Endodermal cell (in vitro differentiated cells): ENCODE results near the gene ZFR2. TPM values are rescaled to one million over a fixed set of nuclear protein-coding genes. Genes with fewer than 3 reads are reported as not detected.

Source experiments
- DNase-seq: peaks from one replicate; pipeline ENCODE4 v3.0.0-alpha.2; 2017
- H3K27ac ChIP-seq: 2 replicates; pipeline ENCODE4 v1.5.1; 2013; ENCODE audit warnings: mild to moderate bottlenecking, low read depth, low read length, moderate library complexity
- H3K27me3 ChIP-seq: 2 replicates; pipeline ENCODE4 v1.6.1; 2013; ENCODE audit warnings: mild to moderate bottlenecking, low read length, moderate library complexity; ENCODE audit not compliant: insufficient read depth, control insufficient read depth, poor library complexity, severe bottlenecking
- H3K36me3 ChIP-seq: 2 replicates; pipeline ENCODE4 v1.7.0; 2013; ENCODE audit warnings: mild to moderate bottlenecking, low read length, moderate library complexity; ENCODE audit not compliant: control insufficient read depth, insufficient read depth
- H3K4me1 ChIP-seq: one replicate; pipeline ENCODE4 v1.7.0; 2013; ENCODE audit warnings: low read length; ENCODE audit not compliant: control insufficient read depth, insufficient read depth
- H3K4me3 ChIP-seq: 2 replicates; pipeline ENCODE4 v1.5.1; 2013; ENCODE audit warnings: mild to moderate bottlenecking, low read length, moderate library complexity
- H3K9ac ChIP-seq: 2 replicates; pipeline ENCODE4 v1.6.1; 2013; ENCODE audit warnings: mild to moderate bottlenecking, low read length, moderate library complexity; ENCODE audit not compliant: poor library complexity, severe bottlenecking; ENCODE audit errors: extremely low read depth
- H3K9me3 ChIP-seq: 2 replicates; pipeline ENCODE4 v1.6.1; 2013; ENCODE audit warnings: mild to moderate bottlenecking, low read length, moderate library complexity; ENCODE audit not compliant: control insufficient read depth
- H3K27ac Mint-ChIP-seq: 2 replicates; pipeline ENCODE4 v1.8.0; 2020; ENCODE audit warnings: mixed read lengths
- H3K27me3 Mint-ChIP-seq: 2 replicates; pipeline ENCODE4 v1.8.0; 2021; ENCODE audit warnings: mild to moderate bottlenecking, mixed read lengths; ENCODE audit not compliant: insufficient read depth
- H3K36me3 Mint-ChIP-seq: 2 replicates; pipeline ENCODE4 v1.8.0; 2020; ENCODE audit warnings: low read depth, mixed read lengths
- H3K4me1 Mint-ChIP-seq: 2 replicates; pipeline ENCODE4 v1.8.0; 2020; ENCODE audit warnings: mixed read lengths
- H3K4me3 Mint-ChIP-seq: 2 replicates; pipeline ENCODE4 v1.8.0; 2020; ENCODE audit warnings: mild to moderate bottlenecking, moderate library complexity, mixed read lengths
- H3K9me3 Mint-ChIP-seq: 2 replicates; pipeline ENCODE4 v1.8.0; 2020; ENCODE audit warnings: mild to moderate bottlenecking, mixed read lengths
- WGBS, 2 experiments: methylation state at CpG; one replicate each; pipeline versions ENCODE4 v1.1.5 to v1.1.7; 2013; ENCODE audit warnings: missing lambda C conversion rate in 2 of 2, mixed read lengths in 1 of 2; ENCODE audit not compliant: insufficient coverage in 1 of 2, insufficient read length in 1 of 2; 5-methylcytosine and 5-hydroxymethylcytosine counted together
- total RNA-seq, 2 donors: library from RNA; stranded (reverse); fragmentation: NEBNext Ultra II Directional in 1 of 2; extraction: Animal tissue kit (Norgen Biotek cat#: 25700) in 1 of 2; gene quantifications; 2 replicates in 1 of 2; 3 replicates in 1 of 2; pipeline ENCODE4 v1.2.1, GENCODE V29; 2021
- TF ChIP-seq, protein P1 (sequence below): fragments of 200-600 bp; sonication (generic); conservative IDR thresholded peaks from 2 replicates; pipeline ENCODE4 v1.5.0; 2021; ENCODE audit warnings: antibody characterized with exemption, mild to moderate bottlenecking

Gene ZFR2
- total RNA-seq, 2 donors from 2014 or later = 16.4 to 24.6 TPM

DNA sequence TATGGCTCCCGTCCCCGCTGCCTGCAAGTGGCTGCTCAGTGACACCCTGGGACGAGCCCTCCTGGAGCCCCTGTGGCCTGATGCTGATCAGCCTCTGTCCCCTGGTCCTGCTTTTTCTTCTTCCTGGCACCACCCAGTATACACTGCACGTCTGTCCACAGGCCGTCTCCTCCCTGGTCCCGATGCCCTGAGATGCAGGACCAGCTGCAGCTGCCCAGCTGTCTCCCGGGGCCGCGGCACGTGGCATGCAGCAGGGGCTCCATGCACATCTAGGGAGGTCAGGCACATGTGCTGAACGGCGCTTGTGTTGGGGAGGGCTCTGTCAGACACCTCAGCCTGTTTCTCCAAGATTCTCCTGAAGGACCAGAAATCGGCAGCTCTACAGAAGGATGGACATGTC lies 30.2 kb downstream of the ZFR2 start:
- Mint-ChIP-seq H3K27ac (no peak overlapping the region), H3K4me3 (no peak overlapping the region)
- WGBS, 2 experiments = 93 to 98% methylated on average over 7 to 13 of the region's 13 CpGs

DNA sequence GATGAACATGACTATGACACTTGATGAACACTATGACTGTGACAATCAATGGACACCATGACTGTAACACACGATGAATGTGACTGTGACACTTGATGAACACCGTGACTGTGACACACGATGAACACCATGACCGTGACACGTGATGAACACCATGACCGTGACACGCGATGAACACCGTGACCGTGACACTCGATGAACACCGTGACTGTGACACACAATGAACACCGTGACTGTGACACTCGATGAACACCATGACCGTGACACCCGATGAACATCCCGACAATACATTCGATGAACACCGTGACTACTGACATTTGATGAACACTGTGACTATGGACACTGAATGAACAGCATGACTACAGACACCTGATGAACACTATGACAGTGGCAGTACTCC lies 30.9 kb downstream of the ZFR2 start:
- Histone ChIP-seq H3K9ac (no peak overlapping the region), H3K36me3 (no peaks in the 10 kb centered on the region), H3K27ac (no peak overlapping the region), H3K27me3 (no peaks in the 10 kb centered on the region), H3K4me3 (no peak overlapping the region), H3K9me3 (peaks cover 7% of the 10 kb centered on the region), H3K4me1 (no peaks in the 10 kb centered on the region)
- peaks cover 4% of the 10 kb centered on the region for H3K27me3 Mint-ChIP-seq
- H3K9me3 Mint-ChIP-seq = peaks cover 17% of the 10 kb centered on the region
- TF ChIP-seq, protein P1, sequence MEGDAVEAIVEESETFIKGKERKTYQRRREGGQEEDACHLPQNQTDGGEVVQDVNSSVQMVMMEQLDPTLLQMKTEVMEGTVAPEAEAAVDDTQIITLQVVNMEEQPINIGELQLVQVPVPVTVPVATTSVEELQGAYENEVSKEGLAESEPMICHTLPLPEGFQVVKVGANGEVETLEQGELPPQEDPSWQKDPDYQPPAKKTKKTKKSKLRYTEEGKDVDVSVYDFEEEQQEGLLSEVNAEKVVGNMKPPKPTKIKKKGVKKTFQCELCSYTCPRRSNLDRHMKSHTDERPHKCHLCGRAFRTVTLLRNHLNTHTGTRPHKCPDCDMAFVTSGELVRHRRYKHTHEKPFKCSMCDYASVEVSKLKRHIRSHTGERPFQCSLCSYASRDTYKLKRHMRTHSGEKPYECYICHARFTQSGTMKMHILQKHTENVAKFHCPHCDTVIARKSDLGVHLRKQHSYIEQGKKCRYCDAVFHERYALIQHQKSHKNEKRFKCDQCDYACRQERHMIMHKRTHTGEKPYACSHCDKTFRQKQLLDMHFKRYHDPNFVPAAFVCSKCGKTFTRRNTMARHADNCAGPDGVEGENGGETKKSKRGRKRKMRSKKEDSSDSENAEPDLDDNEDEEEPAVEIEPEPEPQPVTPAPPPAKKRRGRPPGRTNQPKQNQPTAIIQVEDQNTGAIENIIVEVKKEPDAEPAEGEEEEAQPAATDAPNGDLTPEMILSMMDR = no peak
- DNase-seq = no peak
- no peak overlapping the region for H3K4me3 Mint-ChIP-seq
- H3K36me3 Mint-ChIP-seq = no peaks in the 10 kb centered on the region
- no peaks in the 10 kb centered on the region for H3K4me1 Mint-ChIP-seq
- no peak overlapping the region for H3K27ac Mint-ChIP-seq
- WGBS, 2 experiments = 95% methylated on average over 19 of the region's 19 CpGs

More for the DNA sequence above, 30.2 kb downstream of the ZFR2 start:
- no peaks in the 10 kb centered on the region for H3K4me1 ChIP-seq
- H3K9ac ChIP-seq = no peak overlapping the region
- TF ChIP-seq, protein P1 = no peak
- no peaks in the 10 kb centered on the region for H3K27me3 ChIP-seq
- DNase-seq = no peak
- Mint-ChIP-seq H3K4me1 (no peaks in the 10 kb centered on the region), H3K9me3 (peaks cover 17% of the 10 kb centered on the region), H3K36me3 (no peaks in the 10 kb centered on the region), H3K27me3 (peaks cover 4% of the 10 kb centered on the region)
- H3K27ac ChIP-seq = no peak overlapping the region
- H3K36me3 ChIP-seq = no peaks in the 10 kb centered on the region
- H3K9me3 ChIP-seq = peaks cover 7% of the 10 kb centered on the region
- no peak overlapping the region for H3K4me3 ChIP-seq

DNA sequence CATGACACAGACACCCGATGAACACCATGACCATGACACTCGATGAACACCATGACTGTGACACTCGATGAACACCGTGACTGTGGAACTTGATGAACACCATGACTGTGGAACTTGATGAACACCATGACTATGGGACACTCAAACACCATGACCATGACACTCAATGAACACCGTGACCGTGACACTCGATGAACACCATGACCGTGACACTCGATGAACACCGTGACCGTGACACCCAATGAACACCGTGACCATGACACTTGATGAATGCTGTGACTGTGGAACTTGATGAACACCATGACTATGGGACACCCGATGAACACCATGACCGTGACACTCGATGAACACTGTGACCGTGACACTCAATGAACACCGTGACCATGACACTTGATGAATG lies 31.5 kb downstream of the ZFR2 start:
- DNase-seq = no peak
- no peaks in the 10 kb centered on the region for H3K36me3 ChIP-seq
- H3K4me3 Mint-ChIP-seq = no peak overlapping the region
- H3K9ac ChIP-seq = no peak overlapping the region
- H3K9me3 ChIP-seq = peaks cover 7% of the 10 kb centered on the region
- H3K27me3 ChIP-seq = no peaks in the 10 kb centered on the region
- H3K4me3 ChIP-seq = no peak overlapping the region
- H3K27ac ChIP-seq = no peak overlapping the region
- peaks cover 17% of the 10 kb centered on the region for H3K9me3 Mint-ChIP-seq
- no peaks in the 10 kb centered on the region for H3K4me1 Mint-ChIP-seq
- H3K36me3 Mint-ChIP-seq = no peaks in the 10 kb centered on the region
- H3K4me1 ChIP-seq = no peaks in the 10 kb centered on the region
- TF ChIP-seq, protein P1 = no peak
- no peak overlapping the region for H3K27ac Mint-ChIP-seq
- peaks cover 4% of the 10 kb centered on the region for H3K27me3 Mint-ChIP-seq
- 94 to 97% methylated on average over 16 to 17 of the region's 17 CpGs for WGBS, 2 experiments
